NOMO-1 treated with dmso at 0.1 percent for 144 hours (cell line): ENCODE measurements around the gene CR2.
"Not testable (repeated sequence)": the region's sequence is repeated elsewhere in the genome, so short reads cannot be mapped to it uniquely, and the experiment has no call there.

Source experiments
- DNase-seq: peaks from one replicate; lab custom pipeline; 2025; ENCODE audit not compliant: unreplicated experiment; lab: John Stamatoyannopoulos, UW

CR2 gene

DNA sequence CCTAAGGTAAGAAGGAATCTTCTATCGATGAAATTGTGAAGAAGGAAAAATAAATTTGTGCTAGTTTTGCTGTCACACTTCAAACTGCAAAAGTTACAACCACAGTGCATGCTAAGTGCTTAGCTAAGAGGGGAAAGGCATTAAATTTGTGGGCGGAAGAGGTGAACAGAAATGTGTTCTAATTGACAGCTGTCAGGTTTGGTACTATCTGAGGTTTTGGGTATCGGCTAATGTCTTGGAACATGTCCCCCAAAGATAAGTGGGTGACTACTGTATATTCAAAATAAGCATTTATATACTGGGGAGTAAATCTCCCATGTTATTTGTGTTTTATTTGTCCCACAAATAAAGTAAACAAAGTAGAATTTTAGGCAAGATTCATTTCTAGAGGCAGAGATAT, 49.8 kb downstream of the CR2 start:
- no peak for DNase-seq

DNA sequence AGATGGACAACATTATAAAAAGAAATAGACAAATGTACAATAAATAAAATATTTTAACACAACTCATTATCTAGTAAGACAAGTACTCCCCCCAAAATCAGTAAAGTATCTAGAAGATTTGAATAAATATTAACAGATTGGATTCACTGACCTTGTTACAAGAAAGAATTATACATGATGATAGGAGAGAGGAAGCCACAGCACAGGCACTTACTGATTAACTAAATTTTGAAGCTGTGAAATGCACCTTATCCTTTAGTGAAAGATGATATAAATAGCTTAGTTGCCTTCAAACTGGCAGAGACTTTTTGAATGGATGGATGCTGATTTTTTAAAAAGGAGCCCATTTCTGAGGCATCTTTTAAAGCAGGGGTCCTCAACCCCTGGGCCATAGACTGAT, 50.3 kb downstream of the CR2 start:
- DNase-seq = no peak

DNA sequence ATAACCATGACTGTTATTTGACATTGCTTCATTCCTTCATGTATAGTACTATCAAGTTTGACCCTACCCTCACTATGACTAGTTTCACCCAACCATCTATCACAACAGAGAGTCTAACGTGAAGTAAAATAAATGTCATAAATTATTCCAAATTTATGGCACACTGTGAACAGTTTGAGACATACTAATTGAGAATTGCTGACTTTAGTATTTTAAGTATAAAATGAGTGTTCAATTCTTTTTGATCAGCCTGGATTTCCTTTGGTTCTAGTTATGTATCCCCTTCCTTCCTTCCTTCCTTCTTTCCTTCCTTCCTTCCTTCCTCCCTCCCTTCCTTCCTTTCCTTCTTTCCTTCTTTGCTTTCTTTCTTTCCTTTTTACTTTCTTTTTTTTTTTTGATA, 56.3 kb downstream of the CR2 start:
- no peak for DNase-seq

DNA sequence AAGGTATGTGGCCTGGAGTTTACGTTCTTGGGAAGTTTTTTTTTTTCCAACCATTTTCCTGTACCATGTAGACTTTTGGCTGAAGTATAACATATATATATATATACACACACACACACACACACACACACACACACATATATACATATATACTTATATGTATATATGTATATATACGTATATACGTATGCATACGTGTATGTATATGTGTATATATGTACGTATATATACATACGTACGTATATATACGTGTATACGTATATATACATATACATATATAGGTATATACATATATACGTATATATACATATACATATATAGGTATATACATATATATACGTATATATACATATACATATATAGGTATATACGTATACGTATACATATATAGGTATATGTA, 60.8 kb downstream of the CR2 start:
- DNase-seq = no peak

DNA sequence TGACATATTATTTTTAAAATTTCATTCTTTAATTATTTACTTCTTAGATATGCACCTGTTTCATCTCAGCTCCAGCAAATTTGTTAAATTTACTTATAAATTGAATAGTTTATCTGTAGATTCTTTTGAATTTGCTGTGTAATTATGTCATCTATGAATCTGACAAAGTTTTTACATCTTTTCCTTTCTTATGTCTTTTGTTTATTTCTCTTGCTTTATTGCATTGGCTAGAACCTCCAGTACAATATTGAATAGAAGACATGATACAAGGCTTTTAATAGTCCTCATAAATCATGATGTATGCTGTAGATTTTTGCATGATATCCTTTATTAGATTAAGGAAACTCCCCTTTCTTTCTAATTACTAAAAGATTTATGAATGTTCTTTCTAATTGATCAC, 62.6 kb downstream of the CR2 start:
- DNase-seq = no peak

DNA sequence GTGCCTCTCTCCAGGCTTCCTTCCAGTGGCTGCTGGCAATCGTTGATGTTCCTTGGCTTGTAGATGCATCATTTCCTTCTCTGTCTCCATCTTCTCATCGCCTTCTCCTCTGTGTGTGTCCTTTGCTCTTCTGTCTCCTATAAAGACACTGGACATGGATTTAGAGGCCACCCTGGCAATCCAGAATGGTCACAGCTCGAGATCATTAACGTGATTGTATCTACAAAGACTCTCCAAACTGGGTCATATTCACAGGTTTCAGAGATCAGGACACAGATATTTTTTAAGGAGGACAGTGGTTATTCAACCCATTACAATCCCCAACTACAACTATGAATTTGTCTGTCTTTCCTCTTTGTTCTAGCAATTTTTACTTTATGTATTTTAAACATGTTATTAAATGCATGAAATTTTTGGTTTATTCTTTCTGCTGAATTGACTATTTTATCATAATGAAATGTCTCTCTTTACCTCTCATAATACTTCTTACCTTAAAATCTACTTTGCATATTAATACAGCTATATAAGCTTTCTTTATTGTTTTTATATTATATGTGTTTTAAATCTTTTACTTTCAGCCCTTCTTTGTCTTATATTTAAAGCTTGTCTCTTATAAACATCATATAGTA, 64.6 kb downstream of the CR2 start:
- no peak for DNase-seq

DNA sequence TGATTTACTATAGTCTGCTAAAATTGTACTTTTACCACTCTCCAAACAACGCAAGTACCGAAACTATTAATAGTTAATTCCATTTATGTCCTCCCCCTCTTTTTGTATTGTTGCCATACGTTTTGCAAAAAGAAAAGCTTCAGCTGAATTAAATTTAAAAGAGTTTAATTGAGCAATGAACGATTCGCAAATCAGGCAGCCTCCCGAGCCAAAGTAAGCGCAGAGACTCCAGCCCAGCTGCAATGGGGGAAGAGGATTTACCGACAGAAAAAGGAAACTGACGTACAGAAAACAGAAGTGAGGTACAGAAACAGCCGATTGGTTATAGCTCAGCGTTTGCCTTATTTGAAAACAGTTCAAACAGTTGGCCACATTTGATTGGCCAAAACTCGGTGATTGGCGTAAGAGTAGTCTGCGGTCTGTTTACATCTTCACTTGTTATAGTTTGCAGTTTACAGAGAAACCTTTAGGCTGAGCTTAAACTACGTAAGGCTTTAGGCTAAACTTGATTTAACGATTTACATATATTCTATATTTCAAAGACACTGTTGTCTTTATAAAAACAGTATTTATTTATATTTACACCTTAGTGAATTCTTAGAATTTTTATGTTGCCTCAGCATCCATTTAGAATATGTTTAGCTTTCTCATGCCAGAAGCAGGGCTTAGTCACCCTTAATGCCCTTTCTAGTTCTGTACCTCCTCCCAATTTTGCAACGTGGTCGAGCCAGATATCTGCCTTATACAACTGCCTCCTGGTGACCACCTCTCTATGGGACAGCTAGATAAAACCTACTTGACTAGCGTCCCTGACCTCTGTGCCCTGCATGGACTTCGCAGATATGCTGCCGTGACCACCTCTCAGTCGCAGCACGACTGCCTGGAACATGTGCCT, 65.6 kb downstream of the CR2 start:
- DNase-seq = no peak

DNA sequence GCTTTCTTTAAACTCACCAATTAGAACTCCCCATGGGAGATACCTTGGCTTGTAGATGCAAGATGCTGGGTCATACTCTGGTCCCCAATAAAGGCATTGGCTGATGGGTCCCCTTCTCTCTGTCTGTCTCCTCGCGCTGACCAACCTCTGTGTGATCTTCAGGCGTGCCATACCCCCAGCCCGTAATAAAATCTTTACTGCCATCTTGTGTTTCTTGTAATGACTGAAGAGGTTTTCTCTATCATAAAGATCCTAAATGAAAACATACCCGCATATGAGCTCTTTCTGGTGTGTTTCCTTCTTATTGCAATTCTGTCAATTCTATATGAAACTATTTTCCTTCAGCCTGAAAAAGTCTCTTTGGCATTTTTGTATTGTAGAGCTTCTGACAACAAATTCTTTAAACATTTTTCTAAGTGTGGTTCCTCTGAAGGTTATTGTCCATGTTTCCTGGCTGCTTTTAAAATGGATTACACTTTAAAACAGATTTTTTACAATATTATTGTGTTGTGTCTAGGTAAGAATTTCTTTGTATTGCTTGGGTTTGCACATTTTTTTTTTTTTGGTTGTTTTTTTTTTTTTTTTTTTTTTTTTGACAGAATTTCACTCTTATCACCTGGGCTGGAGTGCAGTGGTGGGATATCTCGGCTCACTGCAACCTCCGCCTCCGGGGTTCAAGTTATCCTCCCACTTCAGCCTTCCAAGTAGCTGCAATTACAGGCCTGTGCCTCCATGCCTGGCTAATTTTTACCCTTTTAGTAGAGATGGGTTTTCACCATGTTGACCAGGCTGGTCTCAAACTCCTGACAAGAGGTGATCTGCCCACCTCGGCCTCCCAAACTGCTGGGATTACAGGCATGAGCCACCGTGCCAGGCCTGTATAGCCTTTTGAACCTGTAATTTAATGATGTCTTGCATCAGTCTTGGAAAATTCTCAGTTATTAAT, 66.5 kb downstream of the CR2 start:
- DNase-seq = not testable (repeated sequence)

DNA sequence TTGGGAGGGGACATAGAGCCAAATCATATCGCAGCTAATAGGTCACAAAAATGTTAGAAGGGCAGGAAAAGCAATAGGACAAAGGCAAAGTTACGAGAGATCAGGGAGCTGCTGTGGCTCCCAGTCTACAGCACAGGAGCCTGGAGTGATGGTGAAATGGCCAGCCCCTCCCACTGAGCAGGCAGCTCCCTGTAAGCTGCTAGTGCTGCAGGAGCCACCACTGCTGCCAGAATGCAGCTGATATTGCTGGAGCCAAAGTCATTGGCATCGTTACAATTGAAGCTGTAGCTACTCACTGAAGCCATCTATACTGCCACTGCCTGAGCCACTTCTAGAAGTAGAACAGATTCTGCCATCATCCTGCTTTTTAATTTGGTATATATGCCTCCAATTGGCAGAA, 71.1 kb downstream of the CR2 start:
- not testable (repeated sequence) for DNase-seq

DNA sequence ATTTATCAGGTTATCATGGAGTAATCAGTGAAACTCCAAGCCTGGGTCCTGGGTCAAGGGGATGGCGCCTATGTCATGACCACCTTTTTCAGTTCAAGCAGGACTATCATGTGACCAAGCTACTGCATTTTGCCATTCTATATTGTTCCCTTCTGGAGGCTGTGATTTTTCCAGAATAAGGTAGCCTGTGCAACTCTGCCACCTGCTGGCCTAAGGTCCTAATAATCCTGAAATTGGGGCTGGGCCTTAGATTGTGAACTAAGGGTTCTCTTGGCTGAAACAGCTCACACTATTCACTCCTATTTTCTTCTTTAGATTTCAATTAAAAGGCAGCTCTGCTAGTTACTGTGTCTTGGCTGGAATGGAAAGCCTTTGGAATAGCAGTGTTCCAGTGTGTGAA, 74.3 kb downstream of the CR2 start:
- not testable (repeated sequence) for DNase-seq

DNA sequence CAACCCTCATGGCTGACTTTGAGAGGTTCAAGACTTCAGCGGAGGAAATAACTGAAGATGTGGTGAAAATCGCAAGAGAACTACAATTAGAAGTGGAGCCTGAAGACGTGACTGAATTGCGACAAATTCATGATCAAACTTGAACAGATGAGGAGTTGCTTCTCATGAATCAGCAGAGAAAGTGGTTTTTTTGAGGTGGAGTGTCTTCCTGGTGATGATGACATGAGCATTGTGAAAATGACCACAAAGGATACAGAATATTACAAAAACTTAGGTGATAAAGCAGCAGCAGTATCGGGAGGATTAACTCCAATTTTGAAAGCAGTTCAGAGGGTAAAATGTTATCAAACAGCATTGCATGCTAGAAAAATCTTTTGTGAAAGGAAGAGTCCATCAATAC, 82.1 kb downstream of the CR2 start:
- DNase-seq = not testable (repeated sequence)
